H1 (cell line): ENCODE measurements around the gene BNC2. TPM values are rescaled to one million over a fixed set of nuclear protein-coding genes. Genes with fewer than 3 reads are reported as not detected.

Experiments
- BRCA1 ChIP-seq: IDR thresholded peaks from 2 replicates; pipeline ENCODE4 v1.6.1; 2012; ENCODE audit warnings: low read depth, low read length, improper control_type of control experiment
- E2F6 ChIP-seq: IDR thresholded peaks from 2 replicates; pipeline ENCODE4 v1.6.1; 2012; ENCODE audit warnings: inconsistent platforms
- JUN ChIP-seq: IDR thresholded peaks from 2 replicates; pipeline ENCODE4 v1.6.1; 2011; ENCODE audit warnings: low read depth, mild to moderate bottlenecking, improper control_type of control experiment, low read length
- RFX5 ChIP-seq: IDR thresholded peaks from 2 replicates; pipeline ENCODE4 v1.6.1; 2011; ENCODE audit warnings: low read depth, low read length, improper control_type of control experiment, borderline replicate concordance
- YY1 ChIP-seq: IDR thresholded peaks from 2 replicates; pipeline ENCODE4 v1.6.1; 2011; ENCODE audit warnings: low read depth, mild to moderate bottlenecking, low read length
- polyA plus RNA-seq, 7 experiments: library from polyadenylated mRNA; depleted of rRNA in 3 of 7; stranded (reverse) in 5 of 7; unstranded in 2 of 7; fragments of >200 nt in 5 of 7; fragments of 200-250 nt in 2 of 7; gene quantifications; 1 replicate in 5 of 7; 2 replicates in 1 of 7; 4 replicates in 1 of 7; pipeline versions ENCODE4 v1.2.1 to v1.2.3, GENCODE V29; 2011 to 2013; ENCODE audit warnings: missing spikeins in 2 of 7, mixed read lengths in 2 of 7
- total RNA-seq: library from RNA; stranded (reverse); fragmentation: NEBNext Ultra II Directional; extraction: Animal tissue kit (Norgen Biotek cat#: 25700); gene quantifications from 2 replicates; pipeline ENCODE4 v1.2.1, GENCODE V29; 2021

Gene BNC2
- total and polyA plus RNA-seq, 2 of the 8 experiments (the other 6 are each of a cell fraction or from before 2014, with no cell fraction given), result 16.0 to 26.8 TPM

- TF ChIP-seq RFX5 (no peak), YY1 (no peak), E2F6 (no peak), JUN (no peak), BRCA1 (no peak)
These were observed 346.4 kb downstream of the BNC2 start (continued) for GRCh38 chr9:16524078-16524477.
